GM19324 (cell line): ENCODE results near the gene DYNC1H1.
"Not testable (repeated sequence)": the region's sequence is repeated elsewhere in the genome, so short reads cannot be mapped to it uniquely, and the experiment has no call there.

Experiments
- ATAC-seq: cut with Tn5 transposase; IDR thresholded peaks from one replicate; pipeline ENCODE4 v1.9.1; 2021; ENCODE audit warnings: mild to moderate bottlenecking, moderate library complexity; ENCODE audit not compliant: unreplicated experiment, low FRiP score

DYNC1H1 gene

DNA sequence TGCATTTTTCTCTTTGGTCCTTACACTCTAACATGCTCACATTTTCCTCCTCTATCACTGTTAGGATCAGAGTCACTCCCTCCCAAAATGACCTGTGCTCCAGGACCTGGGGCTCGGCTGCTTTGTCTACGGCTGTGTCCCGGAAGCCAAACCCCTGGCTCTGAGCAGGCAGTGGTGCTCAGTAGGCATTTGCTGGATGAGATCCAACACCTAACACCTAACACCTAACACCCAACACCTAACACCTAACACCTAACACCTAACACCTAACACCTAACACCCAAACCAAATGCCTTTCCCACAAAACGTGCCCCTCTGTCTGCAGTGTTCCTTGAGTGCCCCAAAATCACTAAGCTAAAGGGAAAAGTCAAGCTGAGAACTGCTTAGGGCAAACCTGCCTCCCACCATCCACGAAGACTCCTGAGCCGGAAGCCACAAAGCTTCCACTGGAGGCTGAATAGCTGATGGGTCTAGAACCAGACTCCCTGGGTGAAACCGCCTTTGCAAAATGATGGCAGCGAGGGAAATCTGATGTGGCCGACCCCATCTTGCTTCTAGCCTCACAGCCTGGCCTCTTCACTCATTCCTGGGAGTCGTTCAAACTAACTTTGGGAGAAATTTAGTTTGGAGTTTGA lies 93.2 kb downstream of the DYNC1H1 start:
- ATAC-seq: no peak

DNA sequence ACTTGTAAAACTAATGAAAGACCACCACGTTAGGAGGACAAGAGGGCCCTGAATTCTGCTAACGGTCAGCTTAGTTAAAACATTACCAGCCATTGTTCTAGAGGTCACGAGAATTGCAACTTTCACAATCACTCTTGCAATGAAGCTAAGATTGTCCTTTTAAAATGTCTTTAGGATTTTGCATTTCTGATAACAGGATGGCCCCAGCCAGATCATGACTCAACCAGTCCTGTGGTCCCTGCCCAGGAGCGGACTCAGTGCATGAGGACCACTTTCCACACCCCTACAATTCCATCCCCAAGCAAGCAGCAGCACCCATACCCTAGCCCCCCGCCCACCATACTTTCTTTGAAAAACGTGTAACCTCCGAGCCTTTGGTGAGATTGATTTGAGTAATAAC lies 93.8 kb downstream of the DYNC1H1 start:
- no peak for ATAC-seq

DNA sequence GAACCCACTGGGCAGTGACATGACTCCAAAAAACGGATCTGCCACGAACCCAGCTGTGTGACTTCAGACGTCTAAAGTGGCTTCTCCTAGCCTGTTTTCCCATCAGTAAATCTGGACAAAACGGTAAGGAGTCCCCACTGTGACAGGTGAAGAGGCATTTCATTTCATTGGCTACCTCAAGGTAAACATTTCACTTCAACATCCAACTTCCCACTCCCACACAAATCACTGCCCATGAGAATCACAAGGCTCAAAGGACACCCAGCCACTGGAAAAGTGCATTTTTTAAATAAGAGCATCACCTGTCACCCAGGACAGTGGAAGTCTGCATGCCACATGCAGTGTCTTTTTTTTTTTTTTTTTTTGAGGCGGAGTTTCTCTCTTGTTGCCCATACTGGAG lies 94.6 kb downstream of the DYNC1H1 start:
- ATAC-seq: no peak

DNA sequence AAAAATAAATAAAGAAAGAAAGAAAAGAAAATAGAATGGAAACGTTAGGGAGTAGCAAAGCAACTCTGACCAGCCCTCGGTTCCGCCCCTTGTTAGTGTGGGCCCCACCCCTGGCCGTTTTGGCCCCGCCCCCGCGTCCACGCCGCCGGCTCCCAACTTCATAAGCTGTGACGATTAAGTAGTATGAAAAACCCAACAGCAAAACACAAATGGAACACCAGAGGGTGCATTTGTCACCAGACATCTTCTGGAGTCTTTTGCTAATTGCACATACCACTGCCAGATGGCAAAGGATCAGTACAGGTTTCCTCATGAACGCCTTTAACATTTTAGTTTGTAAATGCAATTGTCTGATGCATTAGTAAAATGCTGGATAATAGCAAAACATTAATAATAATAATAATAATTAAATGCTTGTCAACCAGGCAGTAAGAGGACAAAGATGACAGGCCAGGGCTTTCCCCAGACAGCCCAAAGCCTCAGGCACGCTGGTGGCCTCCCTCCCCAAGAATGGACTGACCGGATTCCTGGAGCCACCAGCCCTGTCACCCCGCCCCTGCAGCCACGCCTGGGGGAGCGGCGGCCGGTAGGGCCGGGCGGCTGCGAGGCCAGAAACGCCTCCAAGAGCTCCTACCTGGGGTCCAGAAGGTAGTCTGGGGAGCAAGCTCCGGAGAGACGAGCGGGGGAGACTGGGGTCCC lies 98.9 kb downstream of the DYNC1H1 start:
- no peak for ATAC-seq

DNA sequence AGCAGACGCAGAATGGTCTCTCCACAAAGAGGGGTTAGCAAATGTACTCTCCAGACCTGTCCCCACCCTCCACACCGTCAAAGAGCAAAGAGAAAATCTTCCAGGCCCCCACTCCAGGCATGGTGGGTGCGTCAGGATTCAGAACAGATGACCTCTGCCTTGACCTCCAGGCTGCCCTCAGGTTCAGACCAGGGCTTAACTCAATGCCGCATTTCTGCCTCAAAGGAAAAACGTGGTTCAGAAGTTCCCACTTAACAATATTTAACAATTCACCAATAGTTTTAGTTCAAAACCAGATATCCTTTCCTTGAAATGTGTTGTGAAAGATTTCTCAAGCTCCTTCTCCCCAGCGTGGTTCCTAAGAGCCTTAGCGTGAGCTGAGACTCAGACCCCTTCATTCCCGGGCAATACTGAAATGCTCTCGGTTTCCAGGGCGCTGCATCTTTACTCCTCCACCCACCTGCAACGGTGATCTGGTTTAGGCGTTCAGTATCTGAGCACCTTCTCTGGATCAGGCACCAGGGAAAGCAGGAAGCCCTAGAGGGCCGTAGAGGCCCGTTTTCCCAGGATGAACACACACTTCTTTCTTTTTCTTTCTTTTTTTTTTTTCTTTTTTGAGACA lies 99.5 kb downstream of the DYNC1H1 start:
- ATAC-seq: no peak

DNA sequence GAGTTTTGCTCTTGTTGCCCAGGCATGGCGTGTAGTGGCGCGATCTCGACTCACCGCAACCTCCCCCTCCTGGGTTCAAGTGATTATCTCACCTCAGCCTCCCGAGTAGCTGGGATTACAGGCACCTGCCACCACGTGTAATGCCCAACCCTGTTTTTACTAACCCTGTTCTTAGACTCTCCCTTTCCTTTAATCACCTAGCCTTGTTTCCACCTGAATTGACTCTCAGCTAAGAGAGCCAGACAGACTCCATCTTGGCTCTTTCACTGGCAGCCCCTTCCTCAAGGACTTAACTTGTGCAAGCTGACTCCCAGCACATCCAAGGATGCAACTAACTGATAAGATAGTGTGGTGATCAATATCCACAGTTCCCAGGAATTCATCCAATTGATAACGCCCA lies 100.2 kb downstream of the DYNC1H1 start:
- not testable (repeated sequence) for ATAC-seq

DNA sequence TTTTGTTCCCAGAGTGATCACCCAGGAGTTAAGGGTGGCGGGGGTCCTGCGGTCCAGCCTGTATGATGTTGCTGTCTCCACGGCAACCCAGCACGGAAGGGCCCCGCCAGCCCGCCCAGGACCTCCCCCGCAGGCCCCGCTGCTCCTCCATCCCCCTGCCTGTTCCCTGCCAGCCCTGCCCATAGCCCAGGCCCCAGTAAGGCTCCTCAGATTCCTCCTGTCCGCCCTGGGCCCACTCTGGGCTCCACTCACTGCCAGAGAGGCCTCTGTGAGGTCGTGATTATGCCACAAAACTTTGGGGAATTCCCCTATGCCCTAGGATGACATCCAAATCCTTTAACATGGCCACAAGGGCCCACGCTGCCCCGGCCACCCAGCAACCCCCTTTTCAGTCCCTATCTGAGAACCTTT lies 101.7 kb downstream of the DYNC1H1 start:
- ATAC-seq: no peak

DNA sequence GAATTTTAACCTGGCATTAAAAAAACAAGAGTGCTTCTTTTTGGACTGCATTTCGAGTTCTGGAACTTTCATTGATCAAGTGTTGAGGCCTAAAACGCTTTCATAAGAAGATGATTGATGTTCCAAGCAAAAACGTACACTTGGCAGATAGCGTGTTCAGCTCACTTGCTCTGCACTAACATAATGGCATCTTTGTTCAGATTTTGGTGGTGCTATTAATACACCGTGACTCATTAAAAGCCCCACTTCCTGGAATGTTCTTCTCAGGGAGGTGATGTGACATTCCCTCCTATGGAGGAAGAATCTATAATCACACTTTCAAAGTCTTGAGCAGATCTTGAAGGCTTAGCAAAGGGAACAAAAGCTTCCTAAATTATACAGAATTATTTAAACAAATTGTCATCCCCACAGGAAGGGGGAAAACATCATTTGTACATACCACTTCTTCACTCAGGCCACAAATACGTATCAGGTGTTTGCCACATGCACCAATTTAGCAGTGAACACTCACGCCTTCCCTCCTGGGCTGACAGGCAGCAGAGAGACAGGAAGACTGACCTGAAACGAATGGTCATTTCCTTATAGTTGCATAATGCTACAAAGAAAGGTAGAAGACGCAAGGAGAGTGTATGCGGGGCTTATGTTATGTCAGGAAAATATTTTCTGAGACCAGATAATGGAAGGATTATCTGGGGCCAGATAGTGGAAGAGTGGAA lies 107.1 kb downstream of the DYNC1H1 start:
- no peak for ATAC-seq

DNA sequence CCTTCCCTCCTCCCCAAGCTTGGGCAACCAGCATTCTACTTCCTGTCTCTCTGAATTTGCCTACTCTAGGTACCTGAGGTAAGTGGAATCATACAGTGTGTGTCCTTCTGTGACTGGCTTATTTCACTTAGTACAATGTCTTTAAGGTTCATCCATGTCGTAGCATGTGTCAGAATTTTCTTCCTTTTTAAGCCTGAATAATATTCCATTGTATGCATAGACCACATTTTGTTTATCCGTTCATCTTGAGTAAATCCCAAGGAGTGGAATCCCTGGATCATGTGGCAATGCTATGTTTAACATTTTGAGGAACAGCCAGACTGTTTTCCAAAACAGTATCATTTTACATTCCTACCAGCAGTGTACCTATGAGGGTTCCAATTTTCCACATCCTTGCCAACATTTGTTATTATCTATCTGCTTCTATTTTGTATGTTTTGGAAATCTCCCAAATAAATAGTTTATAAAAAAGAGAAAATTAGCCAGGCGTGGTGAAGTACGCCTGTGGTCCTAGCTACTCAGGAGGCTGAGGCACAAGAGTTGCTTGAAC lies 110.1 kb downstream of the DYNC1H1 start:
- ATAC-seq: no peak

DNA sequence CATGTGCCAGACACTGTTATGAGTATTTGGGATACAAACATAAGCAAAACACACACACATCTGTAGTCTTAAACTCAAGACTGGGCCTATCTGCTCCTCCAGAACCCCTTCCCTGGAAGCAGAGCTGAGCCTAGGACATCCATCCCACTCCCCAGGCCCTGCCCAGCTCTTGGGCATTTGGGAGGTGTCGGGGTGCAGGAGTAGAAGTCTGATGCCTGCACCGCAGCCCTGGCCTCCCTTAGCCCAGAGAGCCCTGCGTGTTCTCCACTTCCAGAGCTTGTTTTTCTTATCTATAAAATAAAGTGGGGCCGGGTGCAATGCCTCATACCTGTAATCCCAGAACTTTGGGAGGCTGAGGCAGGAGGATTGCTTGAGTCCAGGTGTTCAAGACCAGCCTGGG lies 110.8 kb downstream of the DYNC1H1 start:
- no peak for ATAC-seq

DNA sequence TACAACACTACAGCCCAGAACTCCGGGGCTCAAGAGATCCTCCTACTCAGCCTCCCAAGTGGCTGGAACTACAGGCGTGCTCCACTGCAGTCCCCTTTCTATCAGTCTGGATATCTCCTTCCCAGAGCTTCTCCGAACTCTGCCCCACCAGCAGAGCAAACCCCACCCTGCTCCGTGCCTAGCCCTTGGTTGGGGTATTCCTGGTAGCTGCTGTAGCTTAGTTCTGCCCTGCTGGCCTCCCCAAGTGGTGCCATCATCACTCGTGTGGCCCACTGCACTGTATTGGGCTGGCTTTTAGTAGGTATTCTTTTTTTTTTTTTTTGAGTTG lies 113.0 kb downstream of the DYNC1H1 start:
- ATAC-seq: no peak

DNA sequence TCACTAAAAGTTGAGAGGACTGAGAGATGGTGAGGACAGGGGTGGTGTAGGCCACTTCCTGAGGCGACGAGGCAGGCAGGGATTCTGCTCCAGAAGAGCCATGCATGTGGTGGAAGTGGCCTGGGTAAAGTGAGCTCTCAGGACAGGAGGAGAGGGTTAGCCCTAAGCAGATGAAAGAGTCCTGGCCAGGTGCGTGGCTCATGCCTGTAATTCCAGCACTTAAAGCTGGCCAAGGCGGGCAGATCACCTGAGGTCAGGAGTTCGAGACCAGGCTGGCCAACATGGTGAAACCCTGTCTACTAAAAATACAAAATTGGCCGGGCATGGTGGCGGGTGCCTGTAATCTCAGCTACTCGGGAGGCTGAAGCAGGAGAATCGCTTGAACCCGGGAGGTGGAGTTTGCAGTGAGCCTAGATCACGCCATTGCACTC lies 114.0 kb downstream of the DYNC1H1 start:
- not testable (repeated sequence) for ATAC-seq

DNA sequence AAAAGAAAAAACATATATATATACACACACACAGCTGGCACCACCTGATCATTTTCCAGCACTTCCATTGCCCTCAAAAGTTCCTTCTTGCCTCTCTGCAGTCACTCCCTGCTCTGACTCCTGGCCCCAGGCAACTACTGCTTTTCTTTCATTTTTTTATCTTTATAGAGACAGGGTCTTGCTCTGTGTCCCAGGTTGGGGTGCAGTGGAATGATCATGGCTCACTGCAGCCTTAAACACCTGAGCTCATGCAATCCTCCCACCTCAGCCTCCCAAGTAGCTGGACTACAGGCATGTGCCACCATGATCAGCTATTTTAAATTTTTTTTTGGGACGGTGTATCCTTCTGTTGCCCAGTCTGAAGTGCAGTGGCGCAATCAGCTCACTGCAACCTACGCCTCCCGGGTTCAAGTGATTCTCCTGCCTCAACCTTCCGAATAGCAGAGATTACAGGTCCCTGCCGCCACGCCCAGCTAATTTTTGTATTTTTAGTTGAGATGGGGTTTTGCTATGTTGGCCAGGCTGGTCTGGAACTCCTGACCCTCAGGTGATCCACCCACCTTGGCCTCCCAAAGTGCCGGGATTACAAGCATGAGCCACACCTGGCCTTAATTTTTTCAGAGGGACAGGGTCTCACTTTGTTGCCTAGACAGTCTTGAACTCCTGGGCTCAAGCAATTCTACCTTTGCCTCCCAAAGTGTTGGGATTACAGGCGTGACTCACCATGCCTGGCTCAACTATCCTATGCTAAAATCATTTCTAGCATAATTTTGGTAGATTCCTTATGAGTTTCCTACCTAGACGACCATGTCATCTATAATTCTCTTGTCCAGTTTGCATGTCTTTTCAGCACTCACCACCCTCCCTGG lies 114.7 kb downstream of the DYNC1H1 start:
- no peak for ATAC-seq

DNA sequence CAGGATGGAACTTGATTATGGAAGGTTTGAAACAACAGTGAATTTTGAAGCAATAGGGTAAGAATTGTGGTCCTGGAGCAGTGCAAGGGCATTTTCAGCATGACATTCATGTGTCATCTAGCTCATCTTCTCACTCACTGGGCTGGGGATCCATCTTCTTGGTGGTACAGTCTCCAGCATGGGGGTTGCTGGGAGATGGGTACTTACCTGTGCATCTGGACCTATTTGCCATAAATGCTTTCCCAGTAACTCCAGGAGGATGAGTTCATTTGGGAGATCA lies 115.3 kb downstream of the DYNC1H1 start:
- ATAC-seq: no peak

DNA sequence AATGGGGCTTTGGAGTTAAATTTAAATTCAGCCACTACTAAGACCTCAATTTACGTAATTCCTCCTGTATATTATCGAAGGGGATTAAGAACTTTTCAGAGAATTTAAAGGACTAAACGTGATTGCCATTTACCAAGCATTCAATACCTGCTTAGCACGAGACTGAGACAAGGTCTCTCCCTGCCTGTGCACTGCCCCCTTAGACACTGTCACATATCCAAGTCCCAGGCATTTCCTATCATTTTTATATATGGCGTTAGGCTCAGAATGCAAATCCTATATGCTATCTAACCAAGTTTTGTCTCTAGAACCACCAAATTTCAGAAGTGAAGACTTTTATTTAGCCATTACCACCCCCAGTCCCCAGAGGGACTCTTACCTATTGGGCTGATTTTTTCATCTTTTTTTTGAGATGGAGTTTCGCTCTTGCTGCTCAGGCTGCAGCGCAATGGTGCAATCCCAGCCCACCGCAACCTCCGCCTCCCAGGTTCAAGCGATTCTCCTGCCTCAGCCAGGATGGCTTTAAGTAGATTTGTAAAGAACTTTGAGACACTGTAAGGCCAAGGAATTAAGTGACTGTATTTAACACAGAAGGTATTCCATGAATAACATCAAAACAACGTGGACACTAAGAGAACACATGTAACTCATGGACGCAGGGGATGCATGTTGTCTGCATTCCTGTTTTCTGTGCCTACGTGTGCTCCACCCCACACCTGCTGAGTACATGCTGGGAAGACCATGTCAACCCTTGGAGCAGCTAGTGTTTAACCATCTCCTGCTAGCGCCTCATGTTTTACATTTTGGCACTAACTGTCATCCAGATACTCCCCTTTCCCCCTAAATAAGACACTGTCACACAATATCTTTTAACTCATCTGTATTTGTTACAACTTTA lies 116.1 kb downstream of the DYNC1H1 start:
- ATAC-seq: no peak

DNA sequence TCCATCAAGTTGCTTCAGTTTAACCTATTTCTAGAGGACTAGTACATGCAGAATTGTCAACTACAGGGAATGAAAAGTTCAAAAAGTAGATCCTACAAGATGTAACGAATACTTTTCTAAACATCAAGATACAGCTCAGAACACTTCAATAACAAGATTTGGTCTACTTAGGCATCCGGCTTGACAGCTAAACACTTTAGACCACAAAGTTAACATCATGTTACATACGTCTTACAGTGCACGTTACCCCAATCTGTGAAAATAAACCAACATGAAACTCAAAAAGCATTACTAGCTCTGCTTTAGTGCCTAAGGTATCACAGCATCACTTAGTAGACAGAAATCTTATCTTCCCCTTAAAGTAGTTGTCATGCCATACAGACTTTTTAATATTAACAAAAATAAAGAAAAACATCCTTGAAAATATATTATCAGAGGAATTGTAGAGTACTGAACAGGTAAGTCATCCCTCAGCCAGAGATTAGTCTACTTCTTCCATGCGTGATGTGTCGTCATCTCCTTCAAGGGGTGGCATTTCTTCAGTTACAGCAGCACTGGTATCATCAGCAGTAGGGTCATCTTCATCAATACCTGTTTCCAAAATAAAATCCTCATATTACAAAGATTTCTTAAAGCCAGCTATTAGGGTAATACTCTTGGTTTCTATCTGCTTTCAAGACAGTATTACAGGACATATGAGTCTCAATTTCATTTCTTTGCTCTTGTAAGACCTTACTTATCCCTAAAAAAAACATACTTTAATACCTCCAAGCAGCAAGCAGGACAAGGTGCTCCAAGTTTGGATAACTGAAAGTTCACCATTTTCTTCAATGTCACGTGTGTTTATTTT lies 117.1 kb downstream of the DYNC1H1 start:
- no peak for ATAC-seq

DNA sequence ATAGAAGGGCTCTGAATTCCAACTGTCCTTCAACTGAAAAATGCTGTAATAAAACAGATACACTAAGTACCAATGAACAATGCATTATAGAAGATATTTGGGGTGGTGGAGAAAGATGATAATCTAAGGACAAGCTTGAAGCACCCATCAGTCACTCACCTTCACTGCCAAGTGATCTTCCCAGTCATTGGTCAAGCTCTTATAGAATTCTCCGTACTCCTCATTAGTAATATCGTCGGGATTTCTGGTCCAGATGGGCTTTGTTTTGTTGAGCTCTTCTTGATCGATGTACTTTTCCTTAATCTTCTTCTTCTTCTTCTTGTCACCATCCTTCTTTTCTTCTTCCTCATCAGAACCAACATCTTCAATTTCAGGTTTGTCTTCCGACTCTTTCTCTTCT lies 120.1 kb downstream of the DYNC1H1 start:
- ATAC-seq: not testable (repeated sequence)

DNA sequence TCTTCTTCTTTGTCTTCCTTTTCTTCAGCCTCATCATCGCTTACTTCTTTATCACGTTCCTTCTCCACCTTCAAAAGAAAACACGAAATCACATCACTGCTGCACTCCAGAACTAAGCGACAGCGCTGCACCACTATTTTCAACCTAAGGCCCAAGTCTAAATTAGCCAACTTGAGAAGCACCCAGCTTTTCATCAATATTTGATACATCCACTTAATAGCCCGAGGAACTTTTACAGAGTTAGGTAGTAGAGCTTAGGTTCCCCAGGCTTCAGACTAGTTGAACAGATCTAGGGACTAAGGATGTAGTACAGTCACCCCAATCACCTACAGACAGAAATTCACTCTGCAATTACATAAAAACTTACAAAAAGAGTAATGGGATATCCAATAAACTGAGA lies 120.6 kb downstream of the DYNC1H1 start:
- no peak for ATAC-seq

DNA sequence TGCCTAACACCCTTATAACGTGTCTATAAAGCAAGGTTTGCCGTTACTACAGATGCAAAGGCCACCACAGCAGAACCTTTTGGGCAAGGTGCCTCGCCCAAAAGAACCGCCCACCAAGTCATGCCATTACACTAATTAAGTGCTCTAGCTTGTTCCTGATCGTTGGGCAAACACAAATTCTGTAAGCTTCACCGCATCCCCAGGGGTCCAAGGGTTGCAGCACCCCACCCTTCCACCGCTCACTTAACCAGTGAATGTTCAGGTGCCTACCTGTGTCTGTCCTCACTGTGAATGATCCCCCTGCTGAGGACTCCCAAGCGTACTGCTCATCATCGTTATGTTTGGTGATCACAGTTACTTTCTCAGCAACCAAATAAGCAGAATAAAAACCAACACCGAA lies 121.1 kb downstream of the DYNC1H1 start:
- ATAC-seq: no peak
